ENCODE measurements around the gene SPRY2.

The SPRY2 gene

DNA sequence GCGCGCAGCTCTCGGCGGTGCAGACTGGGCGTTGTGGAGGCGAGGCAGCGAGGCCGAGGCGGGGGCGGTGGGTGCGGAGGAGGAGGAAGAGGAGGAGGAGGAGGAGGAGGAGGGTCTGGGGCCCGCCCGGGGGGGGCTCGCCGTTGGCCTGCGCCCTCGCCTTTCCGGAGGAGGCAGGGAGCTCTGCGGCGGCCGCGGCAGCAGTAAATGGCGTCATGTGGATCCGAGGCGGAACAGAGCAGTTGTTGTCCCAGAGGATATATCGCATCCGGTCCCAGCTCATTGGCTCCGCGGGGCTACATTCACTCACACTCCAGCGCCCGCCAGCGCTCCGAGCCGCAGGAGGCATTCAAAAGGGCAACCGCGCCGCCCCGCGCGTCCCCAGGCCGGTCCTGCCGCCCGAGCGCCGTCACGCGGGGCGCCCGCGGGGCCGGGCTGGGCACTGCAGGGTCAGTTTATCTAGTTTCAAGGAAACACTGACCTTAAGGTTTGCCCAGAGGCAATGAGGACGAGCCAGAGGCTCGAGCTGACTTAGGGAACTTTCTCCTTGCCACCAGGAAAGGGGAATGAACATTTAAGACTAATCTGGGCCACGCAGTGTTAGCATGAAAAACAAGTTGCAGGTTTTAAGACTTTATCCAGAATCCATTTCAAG, at the start of gene SPRY2 (continued):
- TF ChIP-seq, protein P1, sequence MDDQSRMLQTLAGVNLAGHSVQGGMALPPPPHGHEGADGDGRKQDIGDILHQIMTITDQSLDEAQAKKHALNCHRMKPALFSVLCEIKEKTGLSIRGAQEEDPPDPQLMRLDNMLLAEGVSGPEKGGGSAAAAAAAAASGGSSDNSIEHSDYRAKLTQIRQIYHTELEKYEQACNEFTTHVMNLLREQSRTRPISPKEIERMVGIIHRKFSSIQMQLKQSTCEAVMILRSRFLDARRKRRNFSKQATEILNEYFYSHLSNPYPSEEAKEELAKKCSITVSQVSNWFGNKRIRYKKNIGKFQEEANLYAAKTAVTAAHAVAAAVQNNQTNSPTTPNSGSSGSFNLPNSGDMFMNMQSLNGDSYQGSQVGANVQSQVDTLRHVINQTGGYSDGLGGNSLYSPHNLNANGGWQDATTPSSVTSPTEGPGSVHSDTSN (CRISPR knock-in tag; IDR thresholded peaks at IDR 0.05): 0 out of 2 replicates have a peak, but pooled peaks have one; percentile 36
- TF ChIP-seq ZBTB21 (tag by site-specific recombination; IDR thresholded peaks at IDR 0.05) (peak; percentile 37; the same call in 1 of the 2 replicates), ZNF37A (tag by site-specific recombination; IDR thresholded peaks at IDR 0.05) (no peak), ZNF354C (tag by site-specific recombination; IDR thresholded peaks at IDR 0.05; ENCODE audit: borderline replicate concordance, low read depth) (no peak), ZNF521 (tag by site-specific recombination; IDR thresholded peaks at IDR 0.05) (no peak), ZNF341 (tag by site-specific recombination; IDR thresholded peaks at IDR 0.05; ENCODE audit: low read depth) (no peak), ZNF558 (tag by site-specific recombination; IDR thresholded peaks at IDR 0.05) (no peak), ZNF391 (tag by site-specific recombination; IDR thresholded peaks at IDR 0.05; ENCODE audit: borderline replicate concordance, low read depth) (no peak), ZNF530 (tag by site-specific recombination; IDR thresholded peaks at IDR 0.05; ENCODE audit: low read depth) (no peak), ZXDB (tag by site-specific recombination; IDR thresholded peaks at IDR 0.05) (peak; percentile 61), KLF8 (tag by site-specific recombination; IDR thresholded peaks at IDR 0.05) (peak; percentile 89), MZF1 (tag by site-specific recombination; IDR thresholded peaks at IDR 0.05; ENCODE audit: borderline replicate concordance) (peak; percentile 83; the same call in 1 of the 2 replicates), ZNF830 (tag by site-specific recombination; IDR thresholded peaks at IDR 0.05; ENCODE audit: low read depth) (no peak), GFI1B (tag by site-specific recombination; IDR thresholded peaks at IDR 0.05) (no peak), ZNF664 (tag by site-specific recombination; IDR thresholded peaks at IDR 0.05) (no peak), ZNF132 (tag by site-specific recombination; IDR thresholded peaks at IDR 0.05; ENCODE audit: borderline replicate concordance) (no peak), ZFP41 (tag by site-specific recombination; IDR thresholded peaks at IDR 0.05; ENCODE audit: borderline replicate concordance) (no peak), ZNF211 (tag by site-specific recombination; IDR thresholded peaks at IDR 0.05; ENCODE audit: low read depth) (no peak), ZNF548 (tag by site-specific recombination; IDR thresholded peaks at IDR 0.05) (no peak), ZNF48 (tag by site-specific recombination; IDR thresholded peaks at IDR 0.05) (no peak), ZNF791 (tag by site-specific recombination; IDR thresholded peaks at IDR 0.05) (no peak)
- TF ChIP-seq, protein P2, sequence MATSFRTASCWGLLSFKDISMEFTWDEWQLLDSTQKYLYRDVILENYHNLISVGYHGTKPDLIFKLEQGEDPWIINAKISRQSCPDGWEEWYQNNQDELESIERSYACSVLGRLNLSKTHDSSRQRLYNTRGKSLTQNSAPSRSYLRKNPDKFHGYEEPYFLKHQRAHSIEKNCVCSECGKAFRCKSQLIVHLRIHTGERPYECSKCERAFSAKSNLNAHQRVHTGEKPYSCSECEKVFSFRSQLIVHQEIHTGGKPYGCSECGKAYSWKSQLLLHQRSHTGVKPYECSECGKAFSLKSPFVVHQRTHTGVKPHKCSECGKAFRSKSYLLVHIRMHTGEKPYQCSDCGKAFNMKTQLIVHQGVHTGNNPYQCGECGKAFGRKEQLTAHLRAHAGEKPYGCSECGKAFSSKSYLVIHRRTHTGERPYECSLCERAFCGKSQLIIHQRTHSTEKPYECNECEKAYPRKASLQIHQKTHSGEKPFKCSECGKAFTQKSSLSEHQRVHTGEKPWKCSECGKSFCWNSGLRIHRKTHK (tag by site-specific recombination; IDR thresholded peaks at IDR 0.05): no peak
- TF ChIP-seq, protein P3, sequence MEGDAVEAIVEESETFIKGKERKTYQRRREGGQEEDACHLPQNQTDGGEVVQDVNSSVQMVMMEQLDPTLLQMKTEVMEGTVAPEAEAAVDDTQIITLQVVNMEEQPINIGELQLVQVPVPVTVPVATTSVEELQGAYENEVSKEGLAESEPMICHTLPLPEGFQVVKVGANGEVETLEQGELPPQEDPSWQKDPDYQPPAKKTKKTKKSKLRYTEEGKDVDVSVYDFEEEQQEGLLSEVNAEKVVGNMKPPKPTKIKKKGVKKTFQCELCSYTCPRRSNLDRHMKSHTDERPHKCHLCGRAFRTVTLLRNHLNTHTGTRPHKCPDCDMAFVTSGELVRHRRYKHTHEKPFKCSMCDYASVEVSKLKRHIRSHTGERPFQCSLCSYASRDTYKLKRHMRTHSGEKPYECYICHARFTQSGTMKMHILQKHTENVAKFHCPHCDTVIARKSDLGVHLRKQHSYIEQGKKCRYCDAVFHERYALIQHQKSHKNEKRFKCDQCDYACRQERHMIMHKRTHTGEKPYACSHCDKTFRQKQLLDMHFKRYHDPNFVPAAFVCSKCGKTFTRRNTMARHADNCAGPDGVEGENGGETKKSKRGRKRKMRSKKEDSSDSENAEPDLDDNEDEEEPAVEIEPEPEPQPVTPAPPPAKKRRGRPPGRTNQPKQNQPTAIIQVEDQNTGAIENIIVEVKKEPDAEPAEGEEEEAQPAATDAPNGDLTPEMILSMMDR (tag by site-specific recombination; IDR thresholded peaks at IDR 0.05): no peak
- TF ChIP-seq, protein P4, sequence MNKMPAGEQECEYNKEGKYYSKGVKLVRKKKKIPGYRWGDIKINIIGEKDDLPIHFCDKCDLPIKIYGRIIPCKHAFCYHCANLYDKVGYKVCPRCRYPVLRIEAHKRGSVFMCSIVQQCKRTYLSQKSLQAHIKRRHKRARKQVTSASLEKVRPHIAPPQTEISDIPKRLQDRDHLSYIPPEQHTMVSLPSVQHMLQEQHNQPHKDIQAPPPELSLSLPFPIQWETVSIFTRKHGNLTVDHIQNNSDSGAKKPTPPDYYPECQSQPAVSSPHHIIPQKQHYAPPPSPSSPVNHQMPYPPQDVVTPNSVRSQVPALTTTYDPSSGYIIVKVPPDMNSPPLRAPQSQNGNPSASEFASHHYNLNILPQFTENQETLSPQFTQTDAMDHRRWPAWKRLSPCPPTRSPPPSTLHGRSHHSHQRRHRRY (tag by site-specific recombination; IDR thresholded peaks at IDR 0.05): no peak
- TF ChIP-seq, protein P5, sequence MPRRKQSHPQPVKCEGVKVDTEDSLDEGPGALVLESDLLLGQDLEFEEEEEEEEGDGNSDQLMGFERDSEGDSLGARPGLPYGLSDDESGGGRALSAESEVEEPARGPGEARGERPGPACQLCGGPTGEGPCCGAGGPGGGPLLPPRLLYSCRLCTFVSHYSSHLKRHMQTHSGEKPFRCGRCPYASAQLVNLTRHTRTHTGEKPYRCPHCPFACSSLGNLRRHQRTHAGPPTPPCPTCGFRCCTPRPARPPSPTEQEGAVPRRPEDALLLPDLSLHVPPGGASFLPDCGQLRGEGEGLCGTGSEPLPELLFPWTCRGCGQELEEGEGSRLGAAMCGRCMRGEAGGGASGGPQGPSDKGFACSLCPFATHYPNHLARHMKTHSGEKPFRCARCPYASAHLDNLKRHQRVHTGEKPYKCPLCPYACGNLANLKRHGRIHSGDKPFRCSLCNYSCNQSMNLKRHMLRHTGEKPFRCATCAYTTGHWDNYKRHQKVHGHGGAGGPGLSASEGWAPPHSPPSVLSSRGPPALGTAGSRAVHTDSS (tag by site-specific recombination; IDR thresholded peaks at IDR 0.05): peak; percentile 97
- TF ChIP-seq, protein P6, sequence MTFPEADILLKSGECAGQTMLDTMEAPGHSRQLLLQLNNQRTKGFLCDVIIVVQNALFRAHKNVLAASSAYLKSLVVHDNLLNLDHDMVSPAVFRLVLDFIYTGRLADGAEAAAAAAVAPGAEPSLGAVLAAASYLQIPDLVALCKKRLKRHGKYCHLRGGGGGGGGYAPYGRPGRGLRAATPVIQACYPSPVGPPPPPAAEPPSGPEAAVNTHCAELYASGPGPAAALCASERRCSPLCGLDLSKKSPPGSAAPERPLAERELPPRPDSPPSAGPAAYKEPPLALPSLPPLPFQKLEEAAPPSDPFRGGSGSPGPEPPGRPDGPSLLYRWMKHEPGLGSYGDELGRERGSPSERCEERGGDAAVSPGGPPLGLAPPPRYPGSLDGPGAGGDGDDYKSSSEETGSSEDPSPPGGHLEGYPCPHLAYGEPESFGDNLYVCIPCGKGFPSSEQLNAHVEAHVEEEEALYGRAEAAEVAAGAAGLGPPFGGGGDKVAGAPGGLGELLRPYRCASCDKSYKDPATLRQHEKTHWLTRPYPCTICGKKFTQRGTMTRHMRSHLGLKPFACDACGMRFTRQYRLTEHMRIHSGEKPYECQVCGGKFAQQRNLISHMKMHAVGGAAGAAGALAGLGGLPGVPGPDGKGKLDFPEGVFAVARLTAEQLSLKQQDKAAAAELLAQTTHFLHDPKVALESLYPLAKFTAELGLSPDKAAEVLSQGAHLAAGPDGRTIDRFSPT (tag by site-specific recombination; IDR thresholded peaks at IDR 0.05): peak; percentile 89
- TF ChIP-seq, protein P7, sequence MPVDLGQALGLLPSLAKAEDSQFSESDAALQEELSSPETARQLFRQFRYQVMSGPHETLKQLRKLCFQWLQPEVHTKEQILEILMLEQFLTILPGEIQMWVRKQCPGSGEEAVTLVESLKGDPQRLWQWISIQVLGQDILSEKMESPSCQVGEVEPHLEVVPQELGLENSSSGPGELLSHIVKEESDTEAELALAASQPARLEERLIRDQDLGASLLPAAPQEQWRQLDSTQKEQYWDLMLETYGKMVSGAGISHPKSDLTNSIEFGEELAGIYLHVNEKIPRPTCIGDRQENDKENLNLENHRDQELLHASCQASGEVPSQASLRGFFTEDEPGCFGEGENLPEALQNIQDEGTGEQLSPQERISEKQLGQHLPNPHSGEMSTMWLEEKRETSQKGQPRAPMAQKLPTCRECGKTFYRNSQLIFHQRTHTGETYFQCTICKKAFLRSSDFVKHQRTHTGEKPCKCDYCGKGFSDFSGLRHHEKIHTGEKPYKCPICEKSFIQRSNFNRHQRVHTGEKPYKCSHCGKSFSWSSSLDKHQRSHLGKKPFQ (tag by site-specific recombination; IDR thresholded peaks at IDR 0.05): peak; percentile 49; the same call in 1 of the 2 replicates
